NCI-H2107 (cell line): Measurements from ENCODE around the gene CDH13.

Experiments
- DNase-seq: peaks from one replicate; lab custom pipeline; 2025; lab: John Stamatoyannopoulos, UW

Gene CDH13

GRCh38 chr16:83356266-83356665, 729.5 kb downstream of the CDH13 start:
- DNase-seq = no peak

GRCh38 chr16:83356986-83357385, 730.2 kb downstream of the CDH13 start:
- DNase-seq = no peak

- DNase-seq = no peak
Observed at GRCh38 chr16:83363521-83363920, 736.8 kb downstream of the CDH13 start.

GRCh38 chr16:83365166-83365565, 738.4 kb downstream of the CDH13 start:
- DNase-seq = no peak

GRCh38 chr16:83366228-83366627, 739.5 kb downstream of the CDH13 start:
- no peak for DNase-seq

GRCh38 chr16:83374979-83375378, 748.2 kb downstream of the CDH13 start:
- no peak for DNase-seq

- no peak for DNase-seq
Observed at GRCh38 chr16:83389751-83390150, 763.0 kb downstream of the CDH13 start.

GRCh38 chr16:83390759-83391158, 764.0 kb downstream of the CDH13 start:
- DNase-seq = no peak

- DNase-seq = no peak
Observed at GRCh38 chr16:83392743-83393142, 766.0 kb downstream of the CDH13 start.

- no peak for DNase-seq
Observed at GRCh38 chr16:83393196-83393981, 766.6 kb downstream of the CDH13 start.

GRCh38 chr16:83397601-83398291, 771.0 kb downstream of the CDH13 start:
- DNase-seq = no peak

- no peak for DNase-seq
Observed at GRCh38 chr16:83400234-83400633, 773.5 kb downstream of the CDH13 start.

GRCh38 chr16:83402160-83402814, 775.5 kb downstream of the CDH13 start:
- DNase-seq = no peak

GRCh38 chr16:83402967-83403366, 776.2 kb downstream of the CDH13 start:
- no peak for DNase-seq

- no peak for DNase-seq
Observed at GRCh38 chr16:83403761-83404160, 777.0 kb downstream of the CDH13 start.

- no peak for DNase-seq
Observed at GRCh38 chr16:83404261-83404660, 777.5 kb downstream of the CDH13 start.

GRCh38 chr16:83407928-83408327, 781.2 kb downstream of the CDH13 start:
- DNase-seq = no peak

GRCh38 chr16:83409347-83409746, 782.6 kb downstream of the CDH13 start:
- DNase-seq = no peak

- DNase-seq = no peak
Observed at GRCh38 chr16:83418565-83418964, 791.8 kb downstream of the CDH13 start.

GRCh38 chr16:83420206-83420760, 793.5 kb downstream of the CDH13 start:
- DNase-seq = no peak

GRCh38 chr16:83433201-83433600, 806.4 kb downstream of the CDH13 start:
- no peak for DNase-seq

GRCh38 chr16:83437036-83437435, 810.3 kb downstream of the CDH13 start:
- DNase-seq = no peak

GRCh38 chr16:83438326-83438725, 811.6 kb downstream of the CDH13 start:
- DNase-seq = no peak
